HEK293 (cell line): Measurements from ENCODE around the gene ATP2B3.

Experiments used
- CTCF ChIA-PET: fragments of 350-600 bp; formaldehyde crosslinking; extraction: SDS; loops from one replicate; lab custom pipeline; 2021; ENCODE audit warnings: antibody characterized with exemption; lab: Yijun Ruan, JAX
- POLR2A ChIA-PET: fragments of 300-600 bp; formaldehyde crosslinking; extraction: SDS; loops from one replicate; lab custom pipeline; 2020; ENCODE audit warnings: antibody characterized with exemption, inconsistent platforms; lab: Yijun Ruan, JAX
- H3K27ac ChIP-seq: fragments of 200-500 bp; sonication (Bioruptor generic); 2 replicates; pipeline ENCODE4 v1.5.1; 2014; ENCODE audit warnings: low read depth, low read length, control low read depth, inconsistent platforms; ENCODE audit errors: extremely low read depth
- H3K36me3 ChIP-seq, 2 experiments: fragments of 200-500 bp in 1 of 2; sonication (Bioruptor generic) in 1 of 2; 1 replicate in 1 of 2; 2 replicates in 1 of 2; pipeline ENCODE4 v1.5.1; 2014 to 2017; ENCODE audit warnings: inconsistent platforms in 2 of 2, low read length in 2 of 2; ENCODE audit not compliant: control insufficient read depth in 2 of 2, insufficient read depth in 1 of 2
- H3K4me1 ChIP-seq: fragments of 200-500 bp; sonication (Bioruptor generic); 2 replicates; pipeline ENCODE4 v1.5.1; 2014; ENCODE audit warnings: mild to moderate bottlenecking, low read length, inconsistent platforms; ENCODE audit not compliant: control insufficient read depth, insufficient read depth
- H3K4me3 ChIP-seq: 2 replicates; pipeline ENCODE4 v1.5.1; 2011; ENCODE audit warnings: low read depth, mild to moderate bottlenecking, control low read depth, low read length, moderate library complexity
- H3K9me3 ChIP-seq: fragments of 200-500 bp; sonication (Bioruptor generic); 2 replicates; pipeline ENCODE4 v1.5.1; 2014; ENCODE audit warnings: low read depth, low read length, inconsistent platforms; ENCODE audit not compliant: control insufficient read depth, insufficient read depth
- EGR2 ChIP-seq: fragments of 450-650 bp; formaldehyde crosslinking; IDR thresholded peaks from 2 replicates; pipeline ENCODE4 v1.5.1; 2016; ENCODE audit warnings: low read depth, missing biosample characterization, missing genetic modification characterization
- GLIS2 ChIP-seq: fragments of 450-650 bp; formaldehyde crosslinking; IDR thresholded peaks from 2 replicates; pipeline ENCODE4 v1.5.1; 2016; ENCODE audit warnings: missing biosample characterization, missing genetic modification characterization
- SCRT1 ChIP-seq: fragments of 450-650 bp; formaldehyde crosslinking; IDR thresholded peaks from 2 replicates; pipeline ENCODE4 v1.5.1; 2016; ENCODE audit warnings: missing biosample characterization, missing genetic modification characterization, borderline replicate concordance
- SP2 ChIP-seq: fragments of 450-650 bp; formaldehyde crosslinking; IDR thresholded peaks from 2 replicates; pipeline ENCODE4 v1.5.1; 2016; ENCODE audit warnings: missing biosample characterization, missing genetic modification characterization
- WT1 ChIP-seq: fragments of 450-650 bp; formaldehyde crosslinking; IDR thresholded peaks from 2 replicates; pipeline ENCODE4 v1.5.1; 2016; ENCODE audit warnings: missing biosample characterization, missing genetic modification characterization
- ZFHX2 ChIP-seq: fragments of 450-650 bp; formaldehyde crosslinking; conservative IDR thresholded peaks from 2 replicates; pipeline ENCODE4 v1.5.1; 2016; ENCODE audit warnings: missing biosample characterization, missing genetic modification characterization
- ZFP3 ChIP-seq: fragments of 450-650 bp; formaldehyde crosslinking; IDR thresholded peaks from 2 replicates; pipeline ENCODE4 v1.5.1; 2016; ENCODE audit warnings: low read depth, missing biosample characterization, missing genetic modification characterization
- ZIC2 ChIP-seq: fragments of 450-650 bp; formaldehyde crosslinking; IDR thresholded peaks from 2 replicates; pipeline ENCODE4 v1.5.1; 2016; ENCODE audit warnings: missing biosample characterization, missing genetic modification characterization
- ZNF121 ChIP-seq: fragments of 450-650 bp; formaldehyde crosslinking; IDR thresholded peaks from 2 replicates; pipeline ENCODE4 v1.5.1; 2016; ENCODE audit warnings: missing biosample characterization, missing genetic modification characterization
- ZNF223 ChIP-seq: fragments of 450-650 bp; formaldehyde crosslinking; IDR thresholded peaks from 2 replicates; pipeline ENCODE4 v1.5.1; 2016; ENCODE audit warnings: missing biosample characterization, missing genetic modification characterization
- ZNF26 ChIP-seq: fragments of 450-650 bp; formaldehyde crosslinking; IDR thresholded peaks from 2 replicates; pipeline ENCODE4 v1.5.1; 2016; ENCODE audit warnings: missing biosample characterization, missing genetic modification characterization
- ZNF416 ChIP-seq: fragments of 450-650 bp; formaldehyde crosslinking; IDR thresholded peaks from 2 replicates; pipeline ENCODE4 v1.5.1; 2016; ENCODE audit warnings: missing biosample characterization, missing genetic modification characterization
- ZNF513 ChIP-seq: fragments of 450-650 bp; IDR thresholded peaks from 2 replicates; pipeline ENCODE4 v1.5.1; 2018; ENCODE audit warnings: missing biosample characterization, missing genetic modification characterization
- ZNF621 ChIP-seq: fragments of 450-650 bp; formaldehyde crosslinking; IDR thresholded peaks from 2 replicates; pipeline ENCODE4 v1.5.1; 2017; ENCODE audit warnings: missing biosample characterization, missing genetic modification characterization
- ZNF660 ChIP-seq: fragments of 450-650 bp; IDR thresholded peaks from 2 replicates; pipeline ENCODE4 v1.5.1; 2018; ENCODE audit warnings: missing biosample characterization, mild to moderate bottlenecking, missing genetic modification characterization
- ZSCAN23 ChIP-seq: fragments of 450-650 bp; formaldehyde crosslinking; IDR thresholded peaks from 2 replicates; pipeline ENCODE4 v1.5.1; 2016; ENCODE audit warnings: missing biosample characterization, missing genetic modification characterization
- TF ChIP-seq, protein P1 (sequence below): fragments of 450-650 bp; formaldehyde crosslinking; conservative IDR thresholded peaks from 2 replicates; pipeline ENCODE4 v1.5.1; 2016; ENCODE audit warnings: low read depth, missing biosample characterization, missing genetic modification characterization
- TF ChIP-seq, protein P2 (sequence below): fragments of 450-650 bp; formaldehyde crosslinking; IDR thresholded peaks from 2 replicates; pipeline ENCODE4 v1.5.1; 2016; ENCODE audit warnings: missing biosample characterization, missing genetic modification characterization

Gene ATP2B3

GRCh38 chrX:153525451-153525850 lies 8.0 kb downstream of the ATP2B3 start:
- Histone ChIP-seq H3K4me3 (no peak overlapping the region), H3K36me3 (no peaks in the 10 kb centered on the region), H3K4me1 (no peaks in the 10 kb centered on the region), H3K27ac (no peak overlapping the region), H3K9me3 (no peaks in the 10 kb centered on the region)
- ChIA-PET CTCF (interaction anchor here (0.6 to 1.0 kb wide), 2 partner anchors 33 to 56 kb away, joined by 3 to 4 read pairs; no protein-coding TSS in a partner anchor), POLR2A (no interaction called here)
- TF ChIP-seq, protein P1, sequence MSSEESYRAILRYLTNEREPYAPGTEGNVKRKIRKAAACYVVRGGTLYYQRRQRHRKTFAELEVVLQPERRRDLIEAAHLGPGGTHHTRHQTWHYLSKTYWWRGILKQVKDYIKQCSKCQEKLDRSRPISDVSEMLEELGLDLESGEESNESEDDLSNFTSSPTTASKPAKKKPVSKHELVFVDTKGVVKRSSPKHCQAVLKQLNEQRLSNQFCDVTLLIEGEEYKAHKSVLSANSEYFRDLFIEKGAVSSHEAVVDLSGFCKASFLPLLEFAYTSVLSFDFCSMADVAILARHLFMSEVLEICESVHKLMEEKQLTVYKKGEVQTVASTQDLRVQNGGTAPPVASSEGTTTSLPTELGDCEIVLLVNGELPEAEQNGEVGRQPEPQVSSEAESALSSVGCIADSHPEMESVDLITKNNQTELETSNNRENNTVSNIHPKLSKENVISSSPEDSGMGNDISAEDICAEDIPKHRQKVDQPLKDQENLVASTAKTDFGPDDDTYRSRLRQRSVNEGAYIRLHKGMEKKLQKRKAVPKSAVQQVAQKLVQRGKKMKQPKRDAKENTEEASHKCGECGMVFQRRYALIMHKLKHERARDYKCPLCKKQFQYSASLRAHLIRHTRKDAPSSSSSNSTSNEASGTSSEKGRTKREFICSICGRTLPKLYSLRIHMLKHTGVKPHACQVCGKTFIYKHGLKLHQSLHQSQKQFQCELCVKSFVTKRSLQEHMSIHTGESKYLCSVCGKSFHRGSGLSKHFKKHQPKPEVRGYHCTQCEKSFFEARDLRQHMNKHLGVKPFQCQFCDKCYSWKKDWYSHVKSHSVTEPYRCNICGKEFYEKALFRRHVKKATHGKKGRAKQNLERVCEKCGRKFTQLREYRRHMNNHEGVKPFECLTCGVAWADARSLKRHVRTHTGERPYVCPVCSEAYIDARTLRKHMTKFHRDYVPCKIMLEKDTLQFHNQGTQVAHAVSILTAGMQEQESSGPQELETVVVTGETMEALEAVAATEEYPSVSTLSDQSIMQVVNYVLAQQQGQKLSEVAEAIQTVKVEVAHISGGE (tag by site-specific recombination) = no peak
- TF ChIP-seq SP2 (tag by site-specific recombination) = no peak
- TF ChIP-seq ZNF416 (tag by site-specific recombination) = no peak
- TF ChIP-seq ZFP3 (tag by site-specific recombination) = no peak
- no peak for TF ChIP-seq ZNF121
- TF ChIP-seq, protein P2, sequence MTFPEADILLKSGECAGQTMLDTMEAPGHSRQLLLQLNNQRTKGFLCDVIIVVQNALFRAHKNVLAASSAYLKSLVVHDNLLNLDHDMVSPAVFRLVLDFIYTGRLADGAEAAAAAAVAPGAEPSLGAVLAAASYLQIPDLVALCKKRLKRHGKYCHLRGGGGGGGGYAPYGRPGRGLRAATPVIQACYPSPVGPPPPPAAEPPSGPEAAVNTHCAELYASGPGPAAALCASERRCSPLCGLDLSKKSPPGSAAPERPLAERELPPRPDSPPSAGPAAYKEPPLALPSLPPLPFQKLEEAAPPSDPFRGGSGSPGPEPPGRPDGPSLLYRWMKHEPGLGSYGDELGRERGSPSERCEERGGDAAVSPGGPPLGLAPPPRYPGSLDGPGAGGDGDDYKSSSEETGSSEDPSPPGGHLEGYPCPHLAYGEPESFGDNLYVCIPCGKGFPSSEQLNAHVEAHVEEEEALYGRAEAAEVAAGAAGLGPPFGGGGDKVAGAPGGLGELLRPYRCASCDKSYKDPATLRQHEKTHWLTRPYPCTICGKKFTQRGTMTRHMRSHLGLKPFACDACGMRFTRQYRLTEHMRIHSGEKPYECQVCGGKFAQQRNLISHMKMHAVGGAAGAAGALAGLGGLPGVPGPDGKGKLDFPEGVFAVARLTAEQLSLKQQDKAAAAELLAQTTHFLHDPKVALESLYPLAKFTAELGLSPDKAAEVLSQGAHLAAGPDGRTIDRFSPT (tag by site-specific recombination) = no peak
- no peak for TF ChIP-seq SCRT1 (tag by site-specific recombination)
- no peak for TF ChIP-seq WT1 (tag by site-specific recombination)
- no peak for TF ChIP-seq ZSCAN23 (tag by site-specific recombination)
- TF ChIP-seq ZNF223 (tag by site-specific recombination) = no peak
- TF ChIP-seq ZNF513 (tag by site-specific recombination) = no peak
- no peak for TF ChIP-seq GLIS2 (tag by site-specific recombination)
- TF ChIP-seq ZNF26 (tag by site-specific recombination) = no peak
- TF ChIP-seq ZNF660 (tag by site-specific recombination) = no peak

GRCh38 chrX:153526042-153526441 lies 8.6 kb downstream of the ATP2B3 start:
- CTCF ChIA-PET = interaction anchor here (0.6 kb wide), 2 partner anchors 55 to 90 kb away, joined by 3 to 4 read pairs; no protein-coding TSS in a partner anchor
- no peaks in the 10 kb centered on the region for H3K36me3 ChIP-seq
- H3K9me3 ChIP-seq = no peaks in the 10 kb centered on the region
- H3K27ac ChIP-seq = no peak overlapping the region
- H3K4me1 ChIP-seq = no peaks in the 10 kb centered on the region
- no peak overlapping the region for H3K4me3 ChIP-seq
- POLR2A ChIA-PET = no interaction called here
- TF ChIP-seq ZIC2 (tag by site-specific recombination) = peak; percentile 62
- TF ChIP-seq ZFHX2 = peak; percentile 79
- TF ChIP-seq EGR2 (tag by site-specific recombination) = peak; percentile 80
- TF ChIP-seq ZNF621 (tag by site-specific recombination) = no peak
